PC-9 (cell line): ENCODE results near the gene SLC2A8. TPM values are rescaled to one million over a fixed set of nuclear protein-coding genes. Genes with fewer than 3 reads are reported as not detected.

ENCODE experiments used
- BruUV-seq: library from RNA; stranded (reverse); fragments of 400-500 nt; replicated peaks from 2 replicates; lab custom pipeline; 2021; lab: Mats Ljungman, UMichigan
- CTCF ChIA-PET: fragments of 300-600 bp; sonication (Branson Sonifier 250); formaldehyde crosslinking; loops from one replicate; lab custom pipeline; 2022; ENCODE audit warnings: antibody characterized with exemption; lab: Charles Lee
- POLR2A ChIA-PET: fragments of 300-600 bp; sonication (Branson Sonifier 250); formaldehyde crosslinking; loops from one replicate; lab custom pipeline; 2022; ENCODE audit warnings: antibody characterized with exemption; ENCODE audit not compliant: unreplicated experiment; lab: Charles Lee
- DNase-seq, 2 experiments: peaks; one replicate each; pipeline versions ENCODE4 v3.0.0 to v3.0.0-alpha.2; 2015 to 2022; ENCODE audit warnings: mixed read lengths in 1 of 2
- H2AFZ ChIP-seq: fragments of 200-600 bp; sonication (generic); 2 replicates; pipeline ENCODE4 v1.8.1; 2017; ENCODE audit warnings: antibody characterized with exemption
- H3F3A ChIP-seq: fragments of 200-600 bp; sonication (generic); 2 replicates; pipeline ENCODE4 v1.8.1; 2017; ENCODE audit warnings: antibody characterized with exemption, mild to moderate bottlenecking, low read depth; ENCODE audit not compliant: insufficient read depth
- H3K27ac ChIP-seq: fragments of 200-600 bp; sonication (generic); 2 replicates; pipeline ENCODE4 v1.6.1; 2016; ENCODE audit warnings: mixed run types
- H3K27me3 ChIP-seq: fragments of 200-600 bp; sonication (generic); 2 replicates; pipeline ENCODE4 v1.6.1; 2016; ENCODE audit warnings: low read depth, mixed run types; ENCODE audit not compliant: insufficient read depth
- H3K36me3 ChIP-seq: fragments of 200-600 bp; sonication (generic); 2 replicates; pipeline ENCODE4 v1.6.1; 2016; ENCODE audit warnings: low read depth, mixed run types
- H3K4me1 ChIP-seq: fragments of 200-600 bp; sonication (generic); replicated peaks from 2 replicates; pipeline ENCODE4 v1.6.1; 2016; ENCODE audit warnings: mixed run types; ENCODE audit not compliant: insufficient read depth
- H3K4me2 ChIP-seq: fragments of 200-600 bp; sonication (generic); 2 replicates; pipeline ENCODE4 v1.6.1; 2017; ENCODE audit warnings: mixed run types
- H3K4me3 ChIP-seq: fragments of 200-600 bp; sonication (generic); 2 replicates; pipeline ENCODE4 v1.6.1; 2016; ENCODE audit warnings: mixed run types
- H3K79me2 ChIP-seq: fragments of 200-600 bp; sonication (generic); 2 replicates; pipeline ENCODE4 v1.6.1; 2017; ENCODE audit warnings: low read depth, mixed run types
- H3K9me2 ChIP-seq: fragments of 200-600 bp; sonication (generic); 2 replicates; pipeline ENCODE4 v1.8.1; 2017; ENCODE audit warnings: mild to moderate bottlenecking; ENCODE audit not compliant: insufficient read depth
- H3K9me3 ChIP-seq: fragments of 200-600 bp; sonication (generic); 2 replicates; pipeline ENCODE4 v1.8.1; 2016; ENCODE audit warnings: low read depth; ENCODE audit not compliant: insufficient read depth
- H4K20me1 ChIP-seq: fragments of 200-600 bp; sonication (generic); 2 replicates; pipeline ENCODE4 v1.8.1; 2017; ENCODE audit not compliant: insufficient read depth
- CTCF ChIP-seq: fragments of 200-600 bp; sonication (generic); conservative IDR thresholded peaks from 2 replicates; pipeline ENCODE4 v1.6.1; 2017; ENCODE audit warnings: mixed run types, antibody characterized with exemption, mild to moderate bottlenecking, moderate library complexity
- EZH2 ChIP-seq: fragments of 200-600 bp; sonication (generic); IDR thresholded peaks from 2 replicates; pipeline ENCODE4 v1.8.0; 2017; ENCODE audit warnings: antibody characterized with exemption, low read depth
- intact Hi-C: fragments of 100-400 bp; cut with micrococcal nuclease; formaldehyde crosslinking; loops from one replicate; pipeline ENCODE4 v1.10.0; 2022; ENCODE audit not compliant: unreplicated experiment
- total RNA-seq: library from RNA; stranded (reverse); gene quantifications from 2 replicates; pipeline ENCODE4 v1.2.3, GENCODE V29; 2021

Gene SLC2A8
- total RNA-seq, 1 experiment from 2014 or later: 19.1 TPM

- no TSS peak for BruUV-seq
- H2AFZ ChIP-seq: no peak overlapping the region
These were observed 26.0 kb upstream of the SLC2A8 start for GRCh38 chr9:127370672-127371648.

GRCh38 chr9:127380479-127380878 is 16.5 kb upstream of the SLC2A8 start:
- H3F3A ChIP-seq: no peaks in the 10 kb centered on the region
- no peak for TF ChIP-seq EZH2
- TF ChIP-seq CTCF: no peak
- no peak for DNase-seq
- CTCF ChIA-PET: no interaction called here
- no peak overlapping the region for H3K4me2 ChIP-seq
- no peaks in the 10 kb centered on the region for H3K79me2 ChIP-seq
- no peaks in the 10 kb centered on the region for H3K9me3 ChIP-seq
- intact Hi-C loops: no loop called here
- H3K4me1 ChIP-seq: peaks cover 5% of the 10 kb centered on the region
- no peak overlapping the region for H2AFZ ChIP-seq
- H3K4me3 ChIP-seq: no peak overlapping the region
- POLR2A ChIA-PET: no interaction called here
- H3K36me3 ChIP-seq: no peaks in the 10 kb centered on the region
- H3K9me2 ChIP-seq: no peaks in the 10 kb centered on the region
- H4K20me1 ChIP-seq: no peaks in the 10 kb centered on the region
- H3K27ac ChIP-seq: no peak overlapping the region
- H3K27me3 ChIP-seq: no peaks in the 10 kb centered on the region
- no TSS peak for BruUV-seq

More at GRCh38 chr9:127370672-127371648, 26.0 kb upstream of the SLC2A8 start:
- Histone ChIP-seq H3K9me2 (no peaks in the 10 kb centered on the region), H3K4me1 (no peaks in the 10 kb centered on the region), H3K4me3 (no peak overlapping the region), H3K4me2 (no peak overlapping the region), H4K20me1 (no peaks in the 10 kb centered on the region), H3F3A (no peaks in the 10 kb centered on the region), H3K79me2 (no peaks in the 10 kb centered on the region), H3K9me3 (no peaks in the 10 kb centered on the region), H3K27ac (no peak overlapping the region), H3K36me3 (no peaks in the 10 kb centered on the region), H3K27me3 (no peaks in the 10 kb centered on the region)
- ChIA-PET POLR2A (no interaction called here), CTCF (interaction anchor here (0.6 kb wide), 1 partner anchor 237 kb away, joined by 3 read pairs; no protein-coding TSS in a partner anchor)
- TF ChIP-seq CTCF (no peak), EZH2 (no peak)
- intact Hi-C loops: no loop called here
- DNase-seq: no peak

- H3K4me3 ChIP-seq: no peak overlapping the region
- H3K4me1 ChIP-seq: peaks cover 6% of the 10 kb centered on the region
- no peak overlapping the region for H3K27ac ChIP-seq
- no peaks in the 10 kb centered on the region for H4K20me1 ChIP-seq
- H3K79me2 ChIP-seq: no peaks in the 10 kb centered on the region
- no peak overlapping the region for H3K4me2 ChIP-seq
- intact Hi-C loops: no loop called here
- H3K27me3 ChIP-seq: no peaks in the 10 kb centered on the region
- POLR2A ChIA-PET: no interaction called here
- H3F3A ChIP-seq: peaks cover 3% of the 10 kb centered on the region
- H3K36me3 ChIP-seq: no peaks in the 10 kb centered on the region
- DNase-seq: no peak
- H2AFZ ChIP-seq: no peak overlapping the region
- no TSS peak for BruUV-seq
- no peaks in the 10 kb centered on the region for H3K9me3 ChIP-seq
- CTCF ChIA-PET: interaction anchor here (0.6 kb wide), 1 partner anchor 15 kb away, joined by 3 read pairs; the partner anchor contains the start of gene SLC2A8
- H3K9me2 ChIP-seq: no peaks in the 10 kb centered on the region
- TF ChIP-seq EZH2: no peak
- no peak for TF ChIP-seq CTCF
These were observed 14.4 kb upstream of the SLC2A8 start for GRCh38 chr9:127382541-127382940.
